Activated T-helper 1 cell treated with anti-CD3 and anti-CD28 coated beads, Interleukin-12 subunit alpha, Interleukin-12 subunit beta, Interleukin-2, Interleukin-4 antibody, amounts not matched to agents 30 ng/mL and 10 ng/mL and 1 ng/mL, durations not matched to agents 14 hours and 24 hours and 36 hours (primary cell): Measurements from ENCODE around the gene SLC39A11. TPM values are rescaled to one million over a fixed set of nuclear protein-coding genes. Genes with fewer than 3 reads are reported as not detected.
A peak's percentile ranks its signal among the peaks of the same experiment; 100 is the strongest.
"Not testable (repeated sequence)": the region's sequence is repeated elsewhere in the genome, so short reads cannot be mapped to it uniquely, and the experiment has no call there.

ENCODE experiments used
- DNase-seq: peaks from one replicate; pipeline ENCODE4 v3.0.0; 2021; ENCODE audit warnings: low spot score
- H3K27ac Mint-ChIP-seq: one replicate; pipeline ENCODE4 v1.8.0; 2021; ENCODE audit warnings: mild to moderate bottlenecking, mixed read lengths
- H3K27me3 Mint-ChIP-seq: one replicate; pipeline ENCODE4 v1.8.0; 2022; ENCODE audit warnings: mild to moderate bottlenecking, moderate library complexity, mixed read lengths; ENCODE audit not compliant: insufficient read depth
- H3K36me3 Mint-ChIP-seq: one replicate; pipeline ENCODE4 v1.8.0; 2021; ENCODE audit warnings: low read depth, mixed read lengths
- H3K4me1 Mint-ChIP-seq: one replicate; pipeline ENCODE4 v1.8.0; 2021; ENCODE audit warnings: low read depth, mixed read lengths
- H3K4me3 Mint-ChIP-seq: one replicate; pipeline ENCODE4 v1.8.0; 2021; ENCODE audit warnings: mild to moderate bottlenecking, moderate library complexity, mixed read lengths
- H3K9me3 Mint-ChIP-seq: one replicate; pipeline ENCODE4 v1.8.0; 2021; ENCODE audit warnings: mixed read lengths
- intact Hi-C: fragments of 100-400 bp; cut with micrococcal nuclease; formaldehyde crosslinking; loops from one replicate; pipeline ENCODE4 v1.15.1; 2024
- total RNA-seq: library from RNA; stranded (reverse); gene quantifications from 2 replicates; pipeline ENCODE4 v1.2.3, GENCODE V29; 2022

Gene SLC39A11
- total RNA-seq, 1 donor from 2014 or later = 20.9 TPM

DNA sequence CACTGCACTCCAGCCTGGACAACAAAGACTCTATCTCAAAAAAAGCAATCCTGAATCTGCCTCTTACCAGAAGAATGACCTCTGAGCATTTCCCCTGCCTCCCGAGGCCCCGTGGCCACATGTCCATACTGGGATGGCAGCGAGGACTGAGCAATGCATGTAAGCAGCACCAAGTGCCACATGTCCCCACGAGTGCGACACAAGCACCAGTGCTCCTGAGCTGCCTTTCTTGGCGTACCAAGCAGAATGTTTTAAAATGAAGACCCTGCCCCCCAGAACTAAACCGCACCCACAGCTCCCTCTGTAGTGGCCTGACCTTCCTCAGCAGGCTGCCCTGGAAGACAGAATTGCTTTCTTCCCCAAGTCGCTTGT is 373.3 kb downstream of the SLC39A11 start:
- Mint-ChIP-seq H3K9me3 (no peaks in the 10 kb centered on the region), H3K36me3 (peaks cover 2% of the 10 kb centered on the region), H3K27ac (peak overlapping the region; percentile 81), H3K27me3 (peaks cover 4% of the 10 kb centered on the region), H3K4me1 (peaks cover 40% of the 10 kb centered on the region), H3K4me3 (peak overlapping the region; percentile 68)
- intact Hi-C loops = loop anchor here (1.0 kb wide), 2 partner anchors 8 to 9 kb away; no protein-coding TSS in a partner anchor
- no peak for DNase-seq

DNA sequence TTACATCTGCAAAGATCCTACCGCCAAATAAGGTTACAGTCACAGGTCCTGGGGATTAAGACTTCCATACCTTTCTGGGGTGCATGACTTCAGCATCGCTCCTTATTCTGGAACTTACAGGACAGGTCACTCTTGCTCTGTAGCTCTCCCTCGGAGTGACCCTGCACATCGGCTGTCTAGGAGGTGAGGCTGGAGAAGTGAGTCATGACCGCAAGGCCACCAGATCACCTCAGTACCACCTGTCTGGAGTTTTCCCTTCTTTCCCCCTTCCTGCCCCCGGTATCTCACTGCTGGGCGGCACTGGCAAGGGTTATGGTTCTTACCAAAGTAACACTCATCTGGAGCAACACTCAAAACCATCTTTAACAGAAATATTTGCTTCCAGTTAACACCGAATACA is 374.8 kb downstream of the SLC39A11 start:
- Mint-ChIP-seq H3K27ac (no peak overlapping the region), H3K36me3 (peaks cover 8% of the 10 kb centered on the region), H3K4me1 (peaks cover 40% of the 10 kb centered on the region), H3K9me3 (no peaks in the 10 kb centered on the region), H3K4me3 (no peak overlapping the region), H3K27me3 (peaks cover 4% of the 10 kb centered on the region)
- DNase-seq = no peak
- intact Hi-C loops = no loop called here

DNA sequence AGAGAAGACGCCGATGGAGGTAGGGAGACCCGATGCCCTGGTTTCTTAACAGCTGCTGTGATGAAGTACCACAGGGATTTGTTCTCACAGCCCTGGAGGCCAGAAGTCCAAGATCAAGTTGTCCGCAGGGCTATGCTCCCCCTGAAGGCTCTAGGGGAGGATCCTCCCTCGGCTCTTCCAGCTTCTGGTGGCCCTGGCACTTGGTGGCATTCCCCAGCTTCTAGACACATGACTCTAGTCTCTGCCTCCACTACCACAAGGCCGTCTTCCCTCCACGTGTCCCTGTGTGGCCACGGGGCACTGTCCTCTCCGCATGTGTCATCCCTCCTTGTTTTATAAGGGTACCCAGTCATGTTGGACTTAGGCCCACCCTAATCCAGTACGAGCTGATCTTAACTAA is 375.2 kb downstream of the SLC39A11 start:
- Mint-ChIP-seq H3K4me3 (no peak overlapping the region), H3K27me3 (peaks cover 4% of the 10 kb centered on the region), H3K36me3 (peaks cover 9% of the 10 kb centered on the region), H3K27ac (no peak overlapping the region), H3K4me1 (peaks cover 40% of the 10 kb centered on the region), H3K9me3 (no peaks in the 10 kb centered on the region)
- intact Hi-C loops = no loop called here
- no peak for DNase-seq

DNA sequence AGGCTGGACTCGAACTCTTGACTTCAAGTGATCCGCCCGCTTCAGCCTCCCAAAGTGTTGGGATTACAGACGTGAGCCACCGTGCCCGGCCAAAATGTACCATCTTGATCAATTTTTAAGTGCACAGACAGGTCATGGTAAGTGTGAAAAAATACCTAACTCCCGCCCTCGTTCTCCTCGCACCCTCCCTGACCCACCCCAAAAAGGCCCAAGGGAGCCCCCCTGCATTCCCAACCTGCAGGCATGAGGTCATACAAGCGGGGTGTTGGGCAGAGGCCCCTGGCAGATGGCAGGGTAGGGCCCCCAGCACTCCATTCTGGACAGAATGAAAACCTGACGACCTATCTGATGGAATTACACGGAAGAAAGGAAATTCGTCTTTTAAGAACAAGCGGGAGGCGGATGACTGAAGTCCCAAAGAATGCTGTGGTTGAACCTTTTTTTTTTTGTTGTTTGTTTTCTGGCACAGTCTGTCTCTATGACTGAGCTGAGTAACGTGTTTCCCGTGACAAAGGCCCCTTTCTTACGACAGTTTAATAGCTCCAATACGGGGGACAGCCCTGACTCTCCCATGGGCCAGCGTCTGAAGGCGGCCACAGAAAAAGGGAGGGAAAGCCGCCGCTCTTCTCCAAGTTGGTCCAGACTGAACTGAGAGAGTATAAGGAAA is 376.4 kb downstream of the SLC39A11 start:
- H3K27ac Mint-ChIP-seq = no peak overlapping the region
- DNase-seq = no peak
- H3K4me1 Mint-ChIP-seq = peaks cover 52% of the 10 kb centered on the region
- no peak overlapping the region for H3K4me3 Mint-ChIP-seq
- H3K9me3 Mint-ChIP-seq = peaks cover 3% of the 10 kb centered on the region
- peaks cover 12% of the 10 kb centered on the region for H3K36me3 Mint-ChIP-seq
- intact Hi-C loops = no loop called here
- peaks cover 2% of the 10 kb centered on the region for H3K27me3 Mint-ChIP-seq

DNA sequence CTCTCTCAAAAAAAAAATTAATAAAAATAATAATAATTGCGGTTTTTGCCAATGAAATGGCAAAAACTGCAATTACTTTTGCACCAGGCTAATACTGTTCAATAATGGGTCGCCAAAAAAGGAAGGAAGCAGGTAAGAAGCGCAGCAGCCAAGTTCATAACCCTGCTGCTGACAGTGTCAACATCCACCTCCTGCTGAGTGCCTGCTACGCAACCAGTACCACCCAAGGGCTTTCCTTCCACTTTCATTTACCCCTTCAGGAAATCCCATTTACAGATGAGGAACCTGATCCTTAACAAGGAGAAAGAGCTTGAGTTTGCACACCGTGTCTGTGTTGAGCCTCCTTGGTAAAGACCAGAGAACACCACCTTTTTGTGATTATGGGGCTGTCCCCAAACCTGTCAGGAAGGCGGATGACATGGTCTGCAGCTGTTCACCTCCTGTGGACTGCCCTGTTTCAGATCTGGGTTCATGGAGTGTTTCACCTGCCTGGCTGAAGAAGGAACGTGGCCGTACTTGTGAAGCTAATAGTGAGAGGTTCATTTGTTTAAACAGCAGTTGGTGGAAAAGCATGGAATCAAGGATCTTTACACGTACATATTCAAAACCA is 378.0 kb downstream of the SLC39A11 start:
- Mint-ChIP-seq H3K4me1 (peaks cover 53% of the 10 kb centered on the region), H3K4me3 (no peak overlapping the region), H3K27me3 (no peaks in the 10 kb centered on the region), H3K36me3 (peaks cover 12% of the 10 kb centered on the region), H3K27ac (no peak overlapping the region), H3K9me3 (peaks cover 9% of the 10 kb centered on the region)
- DNase-seq = no peak
- intact Hi-C loops = no loop called here

DNA sequence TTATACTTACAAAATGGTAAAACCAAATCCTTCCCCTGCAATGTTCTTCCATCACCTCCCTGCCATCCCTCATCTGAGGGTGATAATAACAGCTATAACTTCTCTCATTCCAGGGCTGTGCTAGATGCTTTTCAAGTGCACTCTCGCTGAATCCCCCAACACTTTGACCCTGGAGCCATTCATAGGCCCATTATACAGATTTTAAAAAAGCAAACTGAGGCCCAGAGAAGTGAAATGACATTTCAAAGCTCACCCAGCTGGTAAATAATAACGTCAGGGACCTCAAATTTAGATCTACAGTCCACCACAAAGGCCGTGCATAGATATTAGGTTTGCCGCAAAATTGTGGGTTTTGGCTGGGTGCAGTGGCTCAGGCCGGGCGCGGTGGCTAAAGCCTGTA is 378.8 kb downstream of the SLC39A11 start:
- Mint-ChIP-seq H3K27me3 (no peaks in the 10 kb centered on the region), H3K9me3 (peaks cover 10% of the 10 kb centered on the region), H3K27ac (no peak overlapping the region), H3K4me3 (no peak overlapping the region), H3K4me1 (peaks cover 53% of the 10 kb centered on the region), H3K36me3 (peaks cover 12% of the 10 kb centered on the region)
- no peak for DNase-seq
- intact Hi-C loops = no loop called here

DNA sequence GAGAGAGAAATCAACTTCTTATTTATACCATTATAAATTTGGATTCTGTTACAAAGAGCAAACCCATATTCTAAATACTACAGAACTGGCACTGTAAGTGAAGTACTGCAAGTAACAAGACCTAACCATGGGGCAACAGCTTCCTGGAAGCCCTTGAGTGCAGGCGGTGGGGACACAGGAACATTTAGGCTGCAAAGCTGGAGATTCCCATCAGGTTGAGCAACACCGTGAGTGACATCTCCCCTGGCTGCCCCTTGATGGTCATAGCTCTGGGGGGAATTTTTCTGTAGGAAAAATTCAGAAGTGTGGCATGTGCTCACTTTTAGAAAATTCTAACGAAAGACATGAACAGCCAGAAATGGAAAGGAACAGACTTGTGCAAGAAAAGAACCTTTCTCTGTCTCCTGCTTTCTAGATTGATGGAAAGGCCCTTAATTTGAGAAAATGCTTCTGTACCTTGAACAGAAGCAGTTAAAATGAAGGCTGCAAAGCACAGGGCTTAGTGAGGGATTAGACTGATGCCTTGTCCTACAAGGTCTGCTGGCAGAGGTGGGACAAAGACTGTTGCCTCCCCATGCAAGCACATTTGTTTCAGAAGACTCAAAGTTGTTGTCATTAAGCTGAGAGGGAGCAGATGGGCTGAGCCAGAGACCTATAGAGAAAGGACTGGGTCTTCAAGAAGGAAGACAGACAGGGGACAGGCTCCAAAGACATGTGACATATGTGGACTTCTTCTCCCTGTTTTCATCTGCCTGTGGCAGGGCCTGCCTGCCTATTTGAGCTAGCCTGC is 380.8 kb downstream of the SLC39A11 start:
- Mint-ChIP-seq H3K4me1 (peaks cover 54% of the 10 kb centered on the region), H3K27me3 (no peaks in the 10 kb centered on the region), H3K36me3 (peaks cover 24% of the 10 kb centered on the region), H3K27ac (no peak overlapping the region), H3K9me3 (peaks cover 20% of the 10 kb centered on the region), H3K4me3 (no peak overlapping the region)
- no peak for DNase-seq
- intact Hi-C loops = no loop called here

DNA sequence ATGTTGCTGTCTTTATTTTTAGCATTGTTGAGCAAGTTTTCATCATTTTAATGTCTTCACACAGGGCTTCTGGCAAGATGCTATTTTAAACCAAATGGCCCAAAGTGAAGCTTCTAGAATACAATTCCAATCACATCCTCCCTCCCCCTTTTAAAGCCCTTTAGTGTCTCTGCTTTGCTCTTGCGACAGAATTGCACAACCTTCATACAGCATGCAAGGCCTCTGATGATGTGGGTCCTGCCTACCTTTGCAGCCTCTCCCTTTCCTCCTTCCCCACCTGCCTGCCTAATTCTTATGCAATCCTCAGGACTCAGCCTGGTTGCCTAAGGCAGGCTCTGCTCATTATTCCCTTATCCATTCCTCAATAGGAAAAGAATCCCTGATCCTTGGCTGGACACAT is 381.7 kb downstream of the SLC39A11 start:
- intact Hi-C loops = loop anchor here (1.0 kb wide), 1 partner anchor 8 kb away; no protein-coding TSS in a partner anchor
- H3K36me3 Mint-ChIP-seq = peaks cover 24% of the 10 kb centered on the region
- DNase-seq = no peak
- H3K9me3 Mint-ChIP-seq = peaks cover 20% of the 10 kb centered on the region
- H3K4me1 Mint-ChIP-seq = peaks cover 63% of the 10 kb centered on the region
- peak overlapping the region; percentile 27 for H3K27ac Mint-ChIP-seq
- H3K4me3 Mint-ChIP-seq = peak overlapping the region; percentile 61
- no peaks in the 10 kb centered on the region for H3K27me3 Mint-ChIP-seq

DNA sequence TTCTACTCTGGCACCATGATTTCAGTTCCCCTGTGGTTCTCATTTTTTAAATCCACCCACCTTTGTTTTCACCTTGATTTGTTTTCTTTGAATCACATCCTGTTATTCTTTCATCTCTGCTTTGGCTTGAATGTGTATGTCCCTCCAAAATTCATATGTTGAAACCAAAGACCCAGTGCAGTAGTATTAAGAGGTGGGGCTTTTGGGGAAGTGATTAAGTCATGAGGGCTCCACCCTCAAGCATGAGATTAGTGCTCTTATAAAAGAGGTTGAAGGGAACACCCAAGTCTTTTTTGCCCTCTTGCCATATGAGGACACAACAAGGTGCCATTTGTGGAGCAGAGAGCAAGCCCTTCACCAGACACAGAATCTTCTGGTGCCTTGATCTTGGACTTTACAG is 382.3 kb downstream of the SLC39A11 start:
- peak overlapping the region; percentile 67 for H3K27ac Mint-ChIP-seq
- intact Hi-C loops = loop anchor here (1.0 kb wide), 1 partner anchor 9 kb away; no protein-coding TSS in a partner anchor
- peaks cover 66% of the 10 kb centered on the region for H3K4me1 Mint-ChIP-seq
- no peak for DNase-seq
- H3K4me3 Mint-ChIP-seq = peak overlapping the region; percentile 35
- peaks cover 20% of the 10 kb centered on the region for H3K9me3 Mint-ChIP-seq
- H3K27me3 Mint-ChIP-seq = no peaks in the 10 kb centered on the region
- peaks cover 24% of the 10 kb centered on the region for H3K36me3 Mint-ChIP-seq

DNA sequence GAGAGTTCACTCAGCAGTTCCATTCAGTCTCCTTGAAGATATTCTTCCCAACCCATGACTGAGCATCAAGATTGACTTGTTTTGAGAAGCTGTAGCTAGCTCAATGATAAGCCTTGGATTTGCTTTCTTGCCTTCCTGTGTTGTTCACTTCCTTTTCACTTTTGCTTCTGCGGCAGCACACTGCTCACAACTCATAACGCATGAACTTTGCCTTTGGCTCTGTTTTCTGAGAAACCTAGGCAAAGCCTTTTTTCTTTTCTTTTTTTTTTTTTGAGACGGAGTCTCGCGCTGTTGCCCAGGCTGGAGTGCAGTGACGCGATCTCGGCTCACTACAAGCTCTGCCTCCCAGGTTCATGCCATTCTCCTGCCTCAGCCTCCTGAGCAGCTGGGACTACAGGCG is 383.8 kb downstream of the SLC39A11 start:
- Mint-ChIP-seq H3K9me3 (peaks cover 25% of the 10 kb centered on the region), H3K4me1 (peaks cover 64% of the 10 kb centered on the region), H3K27ac (peak overlapping the region; percentile 82), H3K4me3 (peak overlapping the region; percentile 38), H3K36me3 (peaks cover 26% of the 10 kb centered on the region)
- intact Hi-C loops = loop anchor here (2.0 to 5.0 kb wide), 3 partner anchors 18 to 604 kb away; partner anchors contain the start of gene CDC42EP4
- DNase-seq = peak; percentile 35
- not testable (repeated sequence) for H3K27me3 Mint-ChIP-seq

DNA sequence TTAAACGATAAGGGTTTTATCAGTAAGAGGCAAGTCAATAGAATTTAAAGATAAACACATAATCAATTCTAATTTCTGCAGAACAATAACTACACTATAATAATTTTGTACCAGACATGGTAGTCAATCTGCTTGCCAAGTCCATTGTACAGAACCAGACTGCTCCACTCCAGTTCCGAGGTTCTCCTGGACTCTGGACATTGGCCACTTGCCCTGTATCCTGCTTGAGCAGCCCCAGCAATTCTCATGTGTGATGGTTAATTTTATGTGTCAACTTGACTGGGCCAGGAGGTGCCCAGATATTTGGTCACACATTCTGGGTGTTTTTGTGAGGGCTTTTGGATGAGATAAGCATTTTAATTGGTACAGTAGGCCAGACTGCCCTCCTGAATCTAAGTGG is 384.6 kb downstream of the SLC39A11 start:
- peaks cover 25% of the 10 kb centered on the region for H3K9me3 Mint-ChIP-seq
- H3K36me3 Mint-ChIP-seq = peaks cover 23% of the 10 kb centered on the region
- H3K4me3 Mint-ChIP-seq = no peak overlapping the region
- no peaks in the 10 kb centered on the region for H3K27me3 Mint-ChIP-seq
- H3K4me1 Mint-ChIP-seq = peaks cover 61% of the 10 kb centered on the region
- no peak for DNase-seq
- intact Hi-C loops = loop anchor here (2.0 to 5.0 kb wide), 3 partner anchors 19 to 604 kb away; partner anchors contain the start of gene CDC42EP4
- H3K27ac Mint-ChIP-seq = no peak overlapping the region

DNA sequence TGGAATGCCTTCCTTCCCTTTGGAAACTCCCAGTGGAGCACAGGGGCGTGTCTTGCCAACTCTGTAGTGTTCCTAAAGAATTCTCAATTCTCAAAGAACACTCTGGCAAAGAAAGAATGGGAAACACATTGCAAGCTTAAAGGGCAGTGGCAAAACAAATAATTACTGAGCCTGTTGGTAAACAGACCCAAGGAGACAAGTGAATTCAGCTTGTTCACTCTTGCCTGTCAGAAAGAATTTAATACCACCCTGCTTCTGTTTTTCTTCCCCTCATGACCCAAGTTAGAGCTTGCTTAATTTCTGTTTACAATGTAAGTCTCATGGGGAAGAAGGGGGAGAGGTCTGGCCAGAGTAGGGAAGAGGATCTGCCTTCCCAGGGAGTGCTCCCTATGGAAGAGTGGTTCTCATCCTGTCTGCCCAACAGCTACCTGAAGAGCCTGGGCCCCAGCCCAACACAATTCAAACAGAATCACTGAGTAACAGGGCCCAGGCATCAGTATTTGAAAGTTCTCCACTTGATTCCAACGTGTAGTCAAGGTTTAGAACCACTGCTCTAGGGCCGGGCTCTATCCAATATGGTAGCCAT is 386.0 kb downstream of the SLC39A11 start:
- peak overlapping the region; percentile 89 for H3K27ac Mint-ChIP-seq
- H3K36me3 Mint-ChIP-seq = peaks cover 21% of the 10 kb centered on the region
- no peak for DNase-seq
- peaks cover 64% of the 10 kb centered on the region for H3K4me1 Mint-ChIP-seq
- H3K4me3 Mint-ChIP-seq = no peak overlapping the region
- peaks cover 25% of the 10 kb centered on the region for H3K9me3 Mint-ChIP-seq
- H3K27me3 Mint-ChIP-seq = no peaks in the 10 kb centered on the region
- intact Hi-C loops = loop anchor here (5.0 kb wide), 2 partner anchors 156 to 606 kb away; partner anchors contain the start of gene CDC42EP4
